ENCODE results near the gene LMNA.
"Not testable (repeated sequence)": the region's sequence is repeated elsewhere in the genome, so short reads cannot be mapped to it uniquely, and the experiment has no call there.

The LMNA gene

GRCh38 chr1:156114101-156114918, at the start of gene LMNA:
Gene LMNA (plus strand): TSS chr1:156114711. CDS start chr1:156114919, 208 bp downstream.
- peak; percentile 86 for DNase-seq

- no peak for DNase-seq
Observed at GRCh38 chr1:156065212-156065611, 49.3 kb upstream of the LMNA start.

DNA sequence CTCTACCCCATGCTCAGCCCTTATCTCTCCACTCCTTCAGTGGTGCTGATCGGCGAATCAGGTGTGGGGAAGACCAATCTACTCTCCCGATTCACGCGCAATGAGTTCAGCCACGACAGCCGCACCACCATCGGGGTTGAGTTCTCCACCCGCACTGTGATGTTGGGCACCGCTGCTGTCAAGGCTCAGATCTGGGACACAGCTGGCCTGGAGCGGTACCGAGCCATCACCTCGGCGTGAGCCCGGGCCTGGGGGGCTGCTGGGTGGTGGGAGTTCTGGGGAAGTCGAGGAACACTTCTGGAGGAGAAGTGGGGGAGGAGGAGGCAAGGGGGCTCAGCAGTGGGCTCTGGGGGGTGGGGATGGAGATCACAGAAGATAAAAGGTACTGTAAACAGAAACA, 48.6 kb upstream of the LMNA start:
- no peak for DNase-seq

DNA sequence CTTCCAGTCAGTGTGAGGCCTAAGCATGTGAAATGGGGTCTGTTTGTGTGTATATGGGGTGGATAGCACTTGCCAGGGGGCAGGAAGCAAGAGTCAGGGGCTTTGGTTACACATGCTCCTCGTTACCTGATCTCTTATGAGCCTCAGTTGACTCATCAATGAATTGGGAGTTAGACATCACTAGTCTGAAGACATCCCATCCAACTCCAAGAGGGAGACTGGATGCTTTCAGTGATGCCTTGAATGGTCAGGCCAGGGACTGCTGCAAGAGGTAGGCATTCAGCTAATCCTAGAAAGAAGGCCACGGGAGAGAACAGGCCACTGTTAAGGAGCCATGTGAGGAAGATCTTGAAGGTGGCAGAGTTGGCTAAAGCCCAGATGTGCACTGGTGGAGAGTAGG, 47.2 kb upstream of the LMNA start:
- no peak for DNase-seq

DNA sequence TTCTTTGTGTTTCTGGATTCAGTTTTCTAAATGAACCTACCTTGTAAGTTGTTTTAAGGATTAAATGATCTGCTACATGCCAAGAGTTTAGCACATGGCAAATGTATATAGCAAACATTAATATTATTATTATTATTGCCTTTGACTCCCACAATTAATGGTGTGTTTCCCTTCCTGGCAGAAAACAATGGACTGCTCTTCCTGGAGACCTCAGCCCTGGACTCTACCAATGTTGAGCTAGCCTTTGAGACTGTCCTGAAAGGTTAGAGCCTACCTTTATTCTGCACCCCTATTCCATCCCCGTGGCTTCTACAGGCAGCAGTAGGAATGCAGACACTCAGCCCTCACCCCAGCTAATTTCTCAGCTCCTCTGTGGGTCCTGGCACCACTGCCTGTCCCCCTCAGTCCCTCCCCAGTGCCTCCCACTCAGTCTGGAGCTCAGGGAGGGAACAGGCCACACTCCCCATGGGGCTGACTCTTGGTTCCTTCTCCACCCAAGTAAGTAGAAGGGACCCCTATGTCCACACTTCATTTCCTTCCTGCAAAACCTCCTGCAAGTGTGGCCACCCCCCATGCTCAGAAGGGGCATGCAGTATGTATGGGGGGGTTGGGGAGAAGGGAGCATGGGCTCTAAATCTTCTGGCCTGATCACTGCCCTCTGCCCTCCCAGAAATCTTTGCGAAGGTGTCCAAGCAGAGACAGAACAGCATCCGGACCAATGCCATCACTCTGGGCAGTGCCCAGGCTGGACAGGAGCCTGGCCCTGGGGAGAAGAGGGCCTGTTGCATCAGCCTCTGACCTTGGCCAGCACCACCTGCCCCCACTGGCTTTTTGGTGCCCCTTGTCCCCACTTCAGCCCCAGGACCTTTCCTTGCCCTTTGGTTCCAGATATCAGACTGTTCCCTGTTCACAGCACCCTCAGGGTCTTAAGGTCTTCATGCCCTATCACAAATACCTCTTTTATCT, 44.7 kb upstream of the LMNA start:
- DNase-seq = no peak

GRCh38 chr1:156070548-156070947, 44.0 kb upstream of the LMNA start:
- no peak for DNase-seq

GRCh38 chr1:156071332-156071816, 43.1 kb upstream of the LMNA start:
- not testable (repeated sequence) for DNase-seq

DNA sequence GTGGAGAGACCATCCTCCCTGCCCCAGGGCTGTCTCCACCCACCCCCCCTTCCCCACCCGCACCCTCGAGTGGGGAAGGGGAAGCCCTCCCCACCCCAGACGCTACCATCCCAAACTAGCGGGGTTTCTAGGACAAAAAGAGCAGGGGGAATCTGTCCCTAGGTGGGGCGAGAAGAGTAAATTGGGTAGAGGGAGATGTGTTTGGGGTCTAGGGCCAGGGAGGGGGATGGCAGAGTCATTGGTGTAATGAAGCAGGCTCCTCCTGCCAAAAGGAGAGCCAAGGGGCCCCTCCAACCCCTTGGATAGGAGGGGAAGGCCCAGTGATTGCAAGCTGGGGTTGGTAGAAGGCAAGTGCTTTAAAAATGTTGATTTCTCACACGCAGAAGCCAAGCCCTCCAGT, 42.3 kb upstream of the LMNA start:
- no peak for DNase-seq

GRCh38 chr1:156073110-156073687, 41.3 kb upstream of the LMNA start:
- DNase-seq = no peak

- DNase-seq = no peak
Observed at GRCh38 chr1:156073740-156074139, 40.8 kb upstream of the LMNA start.

DNA sequence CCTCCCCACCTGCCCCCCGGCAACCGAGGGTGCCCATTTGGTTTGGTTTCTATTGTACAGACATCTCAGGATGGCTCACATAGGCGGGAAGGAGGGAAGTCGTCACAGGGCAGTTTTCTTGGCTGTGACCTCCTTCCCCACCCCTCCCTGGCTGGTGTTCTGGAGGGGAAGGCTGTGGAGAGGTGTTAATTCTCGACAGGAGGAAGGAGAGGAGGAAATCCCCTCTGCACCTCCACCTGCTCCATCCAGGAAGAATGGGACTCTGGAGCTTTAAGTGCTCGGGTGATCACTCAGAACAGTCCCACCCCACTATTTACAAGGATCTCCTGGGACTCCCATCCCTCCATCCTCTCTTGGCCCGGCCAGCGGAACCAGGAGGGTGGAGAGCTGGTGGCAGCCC, 39.9 kb upstream of the LMNA start:
- no peak for DNase-seq

DNA sequence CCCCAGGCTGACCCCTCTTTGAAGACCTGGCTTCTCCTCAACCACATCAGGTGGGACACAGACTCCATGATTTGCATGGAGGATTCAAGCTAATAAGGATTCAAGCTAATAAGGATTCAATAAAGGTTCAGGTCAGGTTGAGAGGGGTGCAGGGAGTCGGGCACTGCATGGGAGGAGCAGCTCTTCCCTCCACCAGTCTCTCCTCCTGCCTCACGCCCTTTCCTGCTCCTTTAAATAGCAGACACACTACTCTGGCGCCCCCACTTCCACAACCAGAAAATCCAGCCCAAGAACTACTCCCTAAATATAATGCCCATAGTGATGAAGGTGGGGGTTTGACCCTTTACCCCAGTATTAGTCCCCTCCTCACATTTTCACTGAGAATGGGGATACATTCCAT, 39.3 kb upstream of the LMNA start:
- DNase-seq = no peak

DNA sequence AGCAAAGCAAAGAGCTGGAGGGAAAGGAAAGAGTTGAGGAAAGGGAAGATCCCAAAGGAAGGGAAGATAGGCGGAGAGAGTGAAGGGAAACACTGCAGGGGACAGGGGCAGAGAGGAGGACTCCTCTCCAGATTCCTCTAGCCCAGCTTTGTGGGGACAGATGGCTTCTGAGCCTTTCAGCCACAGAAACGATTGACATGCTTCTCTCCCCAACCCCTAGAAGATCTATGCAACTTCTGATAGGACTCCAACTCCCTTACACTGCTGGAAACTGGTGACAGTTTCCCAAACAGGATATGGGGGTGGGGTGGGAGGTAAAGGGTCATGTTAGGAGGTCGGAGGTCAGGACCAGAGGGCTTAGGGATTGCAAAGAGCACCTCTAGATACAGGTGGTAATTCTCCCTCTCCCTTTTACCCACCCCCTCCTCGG, 38.7 kb upstream of the LMNA start:
- DNase-seq = no peak

- no peak for DNase-seq
Observed at GRCh38 chr1:156076609-156077429, 37.7 kb upstream of the LMNA start.

- DNase-seq = no peak
Observed at GRCh38 chr1:156077430-156077760, 37.1 kb upstream of the LMNA start.

DNA sequence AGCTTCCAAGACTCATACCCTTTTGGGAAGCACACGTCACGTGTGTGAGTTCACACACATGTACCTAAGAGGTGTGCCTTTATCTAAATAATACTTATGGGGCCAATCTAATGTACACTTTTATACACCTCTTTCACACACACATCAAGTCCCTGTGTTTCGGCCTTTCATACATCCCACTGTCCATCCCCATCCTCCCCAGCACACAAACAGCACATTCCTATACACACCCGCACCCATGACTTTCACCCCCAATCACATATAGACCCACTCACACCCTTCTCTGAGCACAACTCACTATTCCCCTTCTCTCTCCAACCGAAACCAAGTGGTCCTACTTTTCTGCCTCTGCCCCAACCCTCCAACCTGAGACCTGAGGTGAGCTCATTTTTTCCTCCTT, 35.8 kb upstream of the LMNA start:
- no peak for DNase-seq

GRCh38 chr1:156079762-156080161, 34.7 kb upstream of the LMNA start:
- no peak for DNase-seq

GRCh38 chr1:156080241-156080862, 34.2 kb upstream of the LMNA start:
- no peak for DNase-seq

GRCh38 chr1:156080863-156081179, 33.7 kb upstream of the LMNA start:
- DNase-seq = no peak

- DNase-seq = no peak
Observed at GRCh38 chr1:156081180-156081916, 33.2 kb upstream of the LMNA start.

DNA sequence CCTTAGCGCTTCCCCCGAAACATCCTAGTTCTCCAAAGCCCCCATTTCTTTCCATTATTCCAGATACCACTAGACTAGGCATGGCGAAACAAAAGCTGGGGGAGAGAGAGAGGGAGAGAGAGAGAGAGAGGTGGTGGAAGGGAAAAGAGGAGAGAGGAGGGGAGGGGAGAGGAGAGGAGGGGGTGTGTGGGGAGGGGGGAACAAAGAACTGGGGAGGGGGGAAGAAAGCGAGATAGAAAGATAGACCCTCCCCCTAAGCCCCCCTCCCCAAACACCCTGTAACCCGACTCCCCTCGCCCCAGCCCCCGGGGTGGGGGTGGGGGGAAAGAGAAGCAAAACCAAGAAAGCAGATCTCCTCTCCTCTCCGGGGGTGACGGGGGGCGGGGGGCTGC, 32.6 kb upstream of the LMNA start:
- DNase-seq = no peak
